ENCODE data around the gene EML4.

The EML4 gene

GRCh38 chr2:42197792-42198191 is 28.6 kb downstream of the EML4 start:
- DNase-seq, result no peak

GRCh38 chr2:42198466-42198865 is 29.3 kb downstream of the EML4 start:
- no peak for DNase-seq

- DNase-seq, result no peak
Observed at GRCh38 chr2:42199002-42199401, 29.8 kb downstream of the EML4 start.

- no peak for DNase-seq
Observed at GRCh38 chr2:42199626-42200025, 30.5 kb downstream of the EML4 start.

- no peak for DNase-seq
Observed at GRCh38 chr2:42200926-42201855, 32.0 kb downstream of the EML4 start.

GRCh38 chr2:42202634-42203008 is 33.5 kb downstream of the EML4 start:
- DNase-seq, result no peak

GRCh38 chr2:42203792-42204191 is 34.6 kb downstream of the EML4 start:
- DNase-seq, result no peak

- no peak for DNase-seq
Observed at GRCh38 chr2:42205337-42205736, 36.2 kb downstream of the EML4 start.

GRCh38 chr2:42207826-42208225 is 38.7 kb downstream of the EML4 start:
- DNase-seq, result no peak

- DNase-seq, result no peak
Observed at GRCh38 chr2:42210203-42210602, 41.0 kb downstream of the EML4 start.

- DNase-seq, result no peak
Observed at GRCh38 chr2:42211291-42211690, 42.1 kb downstream of the EML4 start.

- DNase-seq, result no peak
Observed at GRCh38 chr2:42214669-42215068, 45.5 kb downstream of the EML4 start.

- DNase-seq, result no peak
Observed at GRCh38 chr2:42216694-42217093, 47.5 kb downstream of the EML4 start.

- no peak for DNase-seq
Observed at GRCh38 chr2:42217307-42217706, 48.2 kb downstream of the EML4 start.

GRCh38 chr2:42217914-42218313 is 48.8 kb downstream of the EML4 start:
- no peak for DNase-seq

GRCh38 chr2:42218712-42219111 is 49.6 kb downstream of the EML4 start:
- no peak for DNase-seq

- DNase-seq, result no peak
Observed at GRCh38 chr2:42219160-42219559, 50.0 kb downstream of the EML4 start.

- DNase-seq, result no peak
Observed at GRCh38 chr2:42220566-42220965, 51.4 kb downstream of the EML4 start.

- DNase-seq, result no peak
Observed at GRCh38 chr2:42223067-42223854, 54.1 kb downstream of the EML4 start.

GRCh38 chr2:42223855-42224268 is 54.7 kb downstream of the EML4 start:
- DNase-seq, result no peak

GRCh38 chr2:42224422-42225067 is 55.4 kb downstream of the EML4 start:
- peak; percentile 69 for DNase-seq

GRCh38 chr2:42225573-42225972 is 56.4 kb downstream of the EML4 start:
- no peak for DNase-seq

- no peak for DNase-seq
Observed at GRCh38 chr2:42227491-42227890, 58.3 kb downstream of the EML4 start.

- no peak for DNase-seq
Observed at GRCh38 chr2:42228101-42228500, 58.9 kb downstream of the EML4 start.

Measured in DMS153 (cell line).